MM.1S (cell line): ENCODE data around the gene SQSTM1.

Experiments used
- EZH2 ChIP-seq: fragments of 300-600 bp; sonication (generic); optimal IDR thresholded peaks from 2 replicates; pipeline ENCODE3; 2017; ENCODE audit warnings: low read depth, mild to moderate bottlenecking, antibody characterized with exemption, low read length, mixed read lengths
- EZH2phosphoT487 ChIP-seq: fragments of 300-600 bp; sonication (generic); IDR thresholded peaks from 2 replicates; pipeline ENCODE4 v1.6.1; 2018; ENCODE audit warnings: antibody characterized with exemption, low read length
- TF ChIP-seq, protein P1 (sequence below): fragments of 300-600 bp; sonication (generic); IDR thresholded peaks from 2 replicates; pipeline ENCODE4 v1.5.1; 2016; ENCODE audit warnings: antibody characterized with exemption, low read length, mixed read lengths

DNA sequence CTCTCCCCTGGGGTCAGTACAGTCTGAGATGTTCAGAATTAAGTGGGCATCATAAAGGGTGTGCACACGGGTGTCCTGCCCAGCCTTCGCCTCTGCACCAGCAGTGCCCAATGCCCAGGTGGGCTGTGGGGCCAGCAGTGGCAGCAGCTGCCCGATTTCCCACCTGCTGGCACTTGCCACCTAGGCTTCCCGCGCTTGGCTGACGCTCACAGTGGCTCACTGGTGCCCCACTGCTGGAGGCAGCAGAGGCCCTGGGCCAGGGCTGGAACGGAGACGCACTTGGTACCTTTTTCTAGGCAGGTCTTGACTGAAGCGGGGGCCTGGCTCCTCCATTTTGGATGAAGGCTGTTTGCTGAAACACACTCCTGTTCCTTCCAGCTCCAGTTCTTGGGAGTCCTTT, 20.9 kb downstream of the SQSTM1 start:
- TF ChIP-seq, protein P1, sequence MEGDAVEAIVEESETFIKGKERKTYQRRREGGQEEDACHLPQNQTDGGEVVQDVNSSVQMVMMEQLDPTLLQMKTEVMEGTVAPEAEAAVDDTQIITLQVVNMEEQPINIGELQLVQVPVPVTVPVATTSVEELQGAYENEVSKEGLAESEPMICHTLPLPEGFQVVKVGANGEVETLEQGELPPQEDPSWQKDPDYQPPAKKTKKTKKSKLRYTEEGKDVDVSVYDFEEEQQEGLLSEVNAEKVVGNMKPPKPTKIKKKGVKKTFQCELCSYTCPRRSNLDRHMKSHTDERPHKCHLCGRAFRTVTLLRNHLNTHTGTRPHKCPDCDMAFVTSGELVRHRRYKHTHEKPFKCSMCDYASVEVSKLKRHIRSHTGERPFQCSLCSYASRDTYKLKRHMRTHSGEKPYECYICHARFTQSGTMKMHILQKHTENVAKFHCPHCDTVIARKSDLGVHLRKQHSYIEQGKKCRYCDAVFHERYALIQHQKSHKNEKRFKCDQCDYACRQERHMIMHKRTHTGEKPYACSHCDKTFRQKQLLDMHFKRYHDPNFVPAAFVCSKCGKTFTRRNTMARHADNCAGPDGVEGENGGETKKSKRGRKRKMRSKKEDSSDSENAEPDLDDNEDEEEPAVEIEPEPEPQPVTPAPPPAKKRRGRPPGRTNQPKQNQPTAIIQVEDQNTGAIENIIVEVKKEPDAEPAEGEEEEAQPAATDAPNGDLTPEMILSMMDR, result no peak
- TF ChIP-seq EZH2 (no peak), EZH2phosphoT487 (no peak)
